ENCODE results near the gene APBA2. TPM values are rescaled to one million over a fixed set of nuclear protein-coding genes. Genes with fewer than 3 reads are reported as not detected.

The APBA2 gene
- polyA plus RNA-seq, 2 of the 4 experiments (the other 2 are of a cell fraction): 11.4 to 12.6 TPM

GRCh38 chr15:29135309-29135657 is 249.5 kb downstream of the APBA2 start:
- FAIRE-seq (no peak), DNase-seq (ENCODE audit: low read depth in 1 of 2, low spot score in 1 of 2) (no peak), ATAC-seq (no peak)
- ChIA-PET CTCF (no interaction called here), POLR2A (no interaction called here)
- Histone ChIP-seq H3K4me3 (no peak overlapping the region), H3K27ac (no peak overlapping the region), H3K4me2 (no peak overlapping the region), H3K4me1 (peaks cover 4% of the 10 kb centered on the region; the same call in 1 of the 3 replicates), H3K9me3 (no peaks in the 10 kb centered on the region)
- 32% methylated on average over 6 of the region's 6 CpGs for WGBS (ENCODE audit: missing lambda C conversion rate)
- TF ChIP-seq ZC3H11A (IDR thresholded peaks at IDR 0.05) (no peak), RAD21 (conservative IDR thresholded peaks at IDR 0.05 in 1 of 2, IDR thresholded peaks at IDR 0.05 in 1 of 2) (no peak), HES2 (IDR thresholded peaks at IDR 0.05) (no peak)

DNA sequence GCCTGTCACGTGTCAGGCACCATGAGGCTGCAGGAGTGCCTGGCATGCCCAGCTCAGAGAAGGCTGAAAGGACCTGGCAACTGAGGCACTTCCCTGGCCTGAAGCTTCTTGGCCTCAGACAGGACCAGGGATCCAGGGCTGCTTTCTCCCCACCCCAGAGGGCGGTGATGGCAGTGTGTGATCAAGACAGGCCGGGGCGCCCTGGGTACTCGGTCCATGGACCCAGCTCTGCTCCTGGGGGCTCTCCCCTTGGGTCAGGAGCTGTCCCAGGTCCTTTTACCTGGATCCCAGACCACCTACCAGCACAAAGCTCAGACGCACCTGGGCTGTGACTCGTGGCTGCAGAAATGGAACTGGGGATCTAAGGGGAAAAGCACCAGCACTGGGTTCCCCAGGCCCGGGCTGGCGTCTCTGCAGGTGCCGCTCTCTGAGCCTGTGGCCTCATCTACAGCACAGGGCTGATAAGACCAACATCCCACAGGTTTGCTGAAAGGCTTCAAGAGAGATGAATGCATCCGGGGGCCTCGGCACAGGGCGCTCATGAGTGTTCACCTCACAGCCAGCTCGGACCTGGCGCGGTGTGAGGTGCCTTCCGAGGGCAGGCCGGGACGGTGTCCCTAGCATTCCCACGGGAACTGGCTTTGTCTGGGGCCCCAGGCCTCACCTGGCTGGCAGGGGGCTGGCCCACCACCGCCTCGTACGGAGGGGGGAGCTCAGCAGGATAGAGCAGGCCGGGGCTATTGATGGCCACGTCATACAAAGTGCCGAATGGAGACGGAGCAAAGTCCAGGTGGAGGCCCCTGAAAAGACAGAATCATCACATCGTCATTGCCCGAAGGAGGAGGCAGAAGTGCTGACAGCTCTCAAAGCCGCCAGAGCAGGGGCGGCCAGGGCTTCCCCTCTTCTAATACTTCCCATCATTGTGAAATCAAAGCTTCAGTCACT is 250.2 kb downstream of the APBA2 start:
- POLR2A ChIA-PET: no interaction called here
- WGBS (ENCODE audit: missing lambda C conversion rate): 69% methylated on average over 26 of the region's 31 CpGs
- CTCF ChIA-PET: interaction anchor here (0.5 to 2.6 kb wide), 6 partner anchors 18 to 514 kb away, joined by 3 to 7 read pairs (median 4); no protein-coding TSS in a partner anchor

GRCh38 chr15:29138260-29138659 is 252.5 kb downstream of the APBA2 start:
- DNase-seq (ENCODE audit: low read depth in 1 of 2, low spot score in 1 of 2): no peak
- FAIRE-seq: no peak
- Histone ChIP-seq H3K27ac (no peak overlapping the region), H3K9me3 (no peaks in the 10 kb centered on the region), H3K4me2 (no peak overlapping the region), H3K4me3 (no peak overlapping the region), H3K4me1 (peaks cover 4% of the 10 kb centered on the region; the same call in 1 of the 3 replicates)
- no peak for TF ChIP-seq HOXA7 (CRISPR knock-in tag; IDR thresholded peaks at IDR 0.05)
- POLR2A ChIA-PET: no interaction called here
- ATAC-seq: no peak
- WGBS (ENCODE audit: missing lambda C conversion rate): 72% methylated on average over 6 of the region's 6 CpGs
- CTCF ChIA-PET: interaction anchor here (0.6 to 4.3 kb wide), 8 partner anchors 8 to 517 kb away, joined by 3 to 33 read pairs (median 6); no protein-coding TSS in a partner anchor

More for the DNA sequence above, 250.2 kb downstream of the APBA2 start:
- ATAC-seq (no peak), DNase-seq (ENCODE audit: low read depth in 1 of 2, low spot score in 1 of 2) (no peak), FAIRE-seq (no peak)
- Histone ChIP-seq H3K4me1 (peaks cover 4% of the 10 kb centered on the region; the same call in 1 of the 3 replicates), H3K27ac (no peak overlapping the region), H3K4me3 (no peak overlapping the region), H3K9me3 (no peaks in the 10 kb centered on the region), H3K4me2 (no peak overlapping the region)
- TF ChIP-seq MYC (IDR thresholded peaks at IDR 0.05; ENCODE audit: borderline replicate concordance, low read length) (no peak), NPAS2 (CRISPR knock-in tag; IDR thresholded peaks at IDR 0.05; ENCODE audit: borderline replicate concordance) (no peak), CBX2 (IDR thresholded peaks at IDR 0.05; ENCODE audit: borderline replicate concordance, low read depth) (no peak), NR3C1 (IDR thresholded peaks at IDR 0.05) (no peak), HDAC2 (IDR thresholded peaks at IDR 0.05) (no peak)

DNA sequence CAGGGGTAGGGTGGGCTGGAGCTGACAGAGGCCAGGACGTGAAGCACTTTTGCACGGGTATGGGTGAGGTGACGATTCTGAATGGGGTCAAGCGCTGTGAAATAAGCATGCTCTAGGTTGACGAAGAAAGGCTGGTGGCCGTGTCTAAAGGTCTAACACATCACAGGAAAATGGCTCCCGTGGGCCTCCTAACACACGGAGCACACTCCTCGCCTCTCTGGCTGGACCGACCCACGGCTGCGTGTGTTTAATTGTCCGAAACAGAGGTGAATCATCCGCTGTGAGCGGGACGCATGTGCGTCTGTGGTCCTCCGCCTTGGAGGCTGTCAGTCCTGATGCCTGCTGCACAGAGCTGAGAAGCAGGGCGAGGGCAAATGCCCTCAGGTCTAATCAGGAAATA is 253.3 kb downstream of the APBA2 start:
- Histone ChIP-seq H3K27ac (no peak overlapping the region), H3K9me3 (no peaks in the 10 kb centered on the region), H3K4me1 (peaks cover 4% of the 10 kb centered on the region; the same call in 1 of the 3 replicates), H3K4me2 (peak overlapping the region; percentile 64), H3K4me3 (no peak overlapping the region)
- 64% methylated on average over 19 of the region's 19 CpGs for WGBS (ENCODE audit: missing lambda C conversion rate)
- FAIRE-seq (no peak), ATAC-seq (no peak), DNase-seq (ENCODE audit: low read depth in 1 of 2, low spot score in 1 of 2) (no peak)
- ChIA-PET POLR2A (no interaction called here), CTCF (interaction anchor here (0.6 to 4.3 kb wide), 29 partner anchors 9 to 517 kb away, joined by 3 to 33 read pairs (median 5); no protein-coding TSS in a partner anchor)
- TF ChIP-seq MAZ (IDR thresholded peaks at IDR 0.05; ENCODE audit: borderline replicate concordance, low read depth, low read length): no peak
- no peak for TF ChIP-seq GATA3 (IDR thresholded peaks at IDR 0.05; ENCODE audit: borderline replicate concordance)
- no peak for TF ChIP-seq ATOH8 (CRISPR knock-in tag; IDR thresholded peaks at IDR 0.05; ENCODE audit: low read depth)
- no peak for TF ChIP-seq ZNF302 (CRISPR knock-in tag; IDR thresholded peaks at IDR 0.05)
- TF ChIP-seq MYC (IDR thresholded peaks at IDR 0.05; ENCODE audit: borderline replicate concordance, low read length): no peak
- no peak for TF ChIP-seq TP53 (CRISPR knock-in tag; IDR thresholded peaks at IDR 0.05)
- TF ChIP-seq JUNB (IDR thresholded peaks at IDR 0.05): no peak
- TF ChIP-seq NFE2L2 (conservative IDR thresholded peaks at IDR 0.05; ENCODE audit: low read length): no peak
- no peak for TF ChIP-seq ELK1 (IDR thresholded peaks at IDR 0.05; ENCODE audit: low read depth, low read length)
- no peak for TF ChIP-seq NR3C1 (IDR thresholded peaks at IDR 0.05)
- TF ChIP-seq CEBPB (IDR thresholded peaks at IDR 0.05): no peak
